ENCODE measurements around the gene SLC15A5. TPM values are rescaled to one million over a fixed set of nuclear protein-coding genes. Genes with fewer than 3 reads are reported as not detected.

Gene SLC15A5
- total RNA-seq (not detected), polyA plus RNA-seq (ENCODE audit: insufficient read depth, low read depth, low replicate concordance) (not detected)
- long read RNA-seq, donor 1 = 0 reads
- long read RNA-seq, donor 2, partial matches to known transcripts = 0 of 31 reads
- long read RNA-seq, donor 2, other reads (novel, unspliced or antisense) = 31 of 31 reads
- long read RNA-seq, donor 3, partial matches to known transcripts = 71 of 129 reads
- long read RNA-seq, donor 3, other reads (novel, unspliced or antisense) = 58 of 129 reads
- long read RNA-seq, donor 4 = 0 reads
- long read RNA-seq, donor 5 = 0 reads
- long read RNA-seq, donor 6 = 0 reads
- long read RNA-seq, donor 7 = 0 reads
- long read RNA-seq, donor 8, partial matches to known transcripts = 63 of 109 reads
- long read RNA-seq, donor 8, other reads (novel, unspliced or antisense) = 46 of 109 reads
- long read RNA-seq, donor 9 = 0 reads
- long read RNA-seq, donor 10 = 0 reads

- H3K36me3 ChIP-seq (ENCODE audit: control insufficient read depth in 2 of 3, insufficient read depth in 3 of 3, low read length in 3 of 3) = no peaks in the 10 kb centered on the region
- no peaks in the 10 kb centered on the region for H3K27me3 ChIP-seq (ENCODE audit: control insufficient read depth, insufficient read depth, low read length)
- no peak within 1 kb of the TSS for H3K27ac ChIP-seq (ENCODE audit: low read depth in 2 of 2, low read length in 2 of 2)
- DNase-seq (no peak), FAIRE-seq (no peak)
- H3K4me1 ChIP-seq (ENCODE audit: control insufficient read depth in 2 of 3, insufficient read depth in 2 of 3, low read depth in 1 of 3, low read length in 3 of 3) = no peaks in the 10 kb centered on the region
- no peaks in the 10 kb centered on the region for H3K9me3 ChIP-seq (ENCODE audit: control insufficient read depth in 2 of 3, insufficient read depth in 1 of 3, low read length in 3 of 3)
- TF ChIP-seq, protein P1, sequence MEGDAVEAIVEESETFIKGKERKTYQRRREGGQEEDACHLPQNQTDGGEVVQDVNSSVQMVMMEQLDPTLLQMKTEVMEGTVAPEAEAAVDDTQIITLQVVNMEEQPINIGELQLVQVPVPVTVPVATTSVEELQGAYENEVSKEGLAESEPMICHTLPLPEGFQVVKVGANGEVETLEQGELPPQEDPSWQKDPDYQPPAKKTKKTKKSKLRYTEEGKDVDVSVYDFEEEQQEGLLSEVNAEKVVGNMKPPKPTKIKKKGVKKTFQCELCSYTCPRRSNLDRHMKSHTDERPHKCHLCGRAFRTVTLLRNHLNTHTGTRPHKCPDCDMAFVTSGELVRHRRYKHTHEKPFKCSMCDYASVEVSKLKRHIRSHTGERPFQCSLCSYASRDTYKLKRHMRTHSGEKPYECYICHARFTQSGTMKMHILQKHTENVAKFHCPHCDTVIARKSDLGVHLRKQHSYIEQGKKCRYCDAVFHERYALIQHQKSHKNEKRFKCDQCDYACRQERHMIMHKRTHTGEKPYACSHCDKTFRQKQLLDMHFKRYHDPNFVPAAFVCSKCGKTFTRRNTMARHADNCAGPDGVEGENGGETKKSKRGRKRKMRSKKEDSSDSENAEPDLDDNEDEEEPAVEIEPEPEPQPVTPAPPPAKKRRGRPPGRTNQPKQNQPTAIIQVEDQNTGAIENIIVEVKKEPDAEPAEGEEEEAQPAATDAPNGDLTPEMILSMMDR (IDR thresholded peaks at IDR 0.05; ENCODE audit: borderline replicate concordance, extremely low read depth, insufficient read depth) = no peak
- no peak within 1 kb of the TSS for H3K9ac ChIP-seq (ENCODE audit: low read length in 3 of 3)
- no peak within 1 kb of the TSS for H3K4me3 ChIP-seq (ENCODE audit: low read length in 3 of 3)
- intact Hi-C loops (cut with DNase I) = no loop called here
Observed at GRCh38 chr12:16277585-16277984, at the start of gene SLC15A5. Gene SLC15A5 (minus strand): TSS chr12:16277685. CDS start chr12:16277685, 0 bp downstream.

- no peak overlapping the region for H3K27ac ChIP-seq (ENCODE audit: low read depth in 2 of 2, low read length in 2 of 2)
- H3K9me3 ChIP-seq (ENCODE audit: control insufficient read depth in 2 of 3, insufficient read depth in 1 of 3, low read length in 3 of 3) = peaks cover 0 to 6% (median 0%) of the 10 kb centered on the region in 3 donors
- DNase-seq = no peak
- no peak overlapping the region for H3K4me3 ChIP-seq (ENCODE audit: low read length in 3 of 3)
- no peaks in the 10 kb centered on the region for H3K27me3 ChIP-seq (ENCODE audit: control insufficient read depth, insufficient read depth, low read length)
- FAIRE-seq = no peak
- H3K36me3 ChIP-seq (ENCODE audit: control insufficient read depth in 2 of 3, insufficient read depth in 3 of 3, low read length in 3 of 3) = no peaks in the 10 kb centered on the region
- TF ChIP-seq, protein P1 (IDR thresholded peaks at IDR 0.05; ENCODE audit: borderline replicate concordance, extremely low read depth, insufficient read depth) = no peak
- H3K9ac ChIP-seq (ENCODE audit: low read length in 3 of 3) = no peak overlapping the region
- intact Hi-C loops (cut with DNase I) = no loop called here
- no peaks in the 10 kb centered on the region for H3K4me1 ChIP-seq (ENCODE audit: control insufficient read depth in 2 of 3, insufficient read depth in 2 of 3, low read depth in 1 of 3, low read length in 3 of 3)
Observed at GRCh38 chr12:16325426-16325825, 47.9 kb upstream of the SLC15A5 start.

GRCh38 chr12:16324772-16325171, 47.3 kb upstream of the SLC15A5 start:
- Histone ChIP-seq H3K9ac (ENCODE audit: low read length in 3 of 3) (no peak overlapping the region), H3K9me3 (ENCODE audit: control insufficient read depth in 2 of 3, insufficient read depth in 1 of 3, low read length in 3 of 3) (peaks cover 0 to 6% (median 0%) of the 10 kb centered on the region in 3 donors), H3K4me3 (ENCODE audit: low read length in 3 of 3) (no peak overlapping the region), H3K27me3 (ENCODE audit: control insufficient read depth, insufficient read depth, low read length) (no peaks in the 10 kb centered on the region), H3K4me1 (ENCODE audit: control insufficient read depth in 2 of 3, insufficient read depth in 2 of 3, low read depth in 1 of 3, low read length in 3 of 3) (no peaks in the 10 kb centered on the region), H3K36me3 (ENCODE audit: control insufficient read depth in 2 of 3, insufficient read depth in 3 of 3, low read length in 3 of 3) (no peaks in the 10 kb centered on the region), H3K27ac (ENCODE audit: low read depth in 2 of 2, low read length in 2 of 2) (no peak overlapping the region)
- no peak for FAIRE-seq
- TF ChIP-seq, protein P1 (IDR thresholded peaks at IDR 0.05; ENCODE audit: borderline replicate concordance, extremely low read depth, insufficient read depth) = no peak
- intact Hi-C loops (cut with DNase I) = no loop called here
- DNase-seq = no peak

Data from kidney (tissue), 22 donors.